ENCODE data around the gene PTGR1.

DNA sequence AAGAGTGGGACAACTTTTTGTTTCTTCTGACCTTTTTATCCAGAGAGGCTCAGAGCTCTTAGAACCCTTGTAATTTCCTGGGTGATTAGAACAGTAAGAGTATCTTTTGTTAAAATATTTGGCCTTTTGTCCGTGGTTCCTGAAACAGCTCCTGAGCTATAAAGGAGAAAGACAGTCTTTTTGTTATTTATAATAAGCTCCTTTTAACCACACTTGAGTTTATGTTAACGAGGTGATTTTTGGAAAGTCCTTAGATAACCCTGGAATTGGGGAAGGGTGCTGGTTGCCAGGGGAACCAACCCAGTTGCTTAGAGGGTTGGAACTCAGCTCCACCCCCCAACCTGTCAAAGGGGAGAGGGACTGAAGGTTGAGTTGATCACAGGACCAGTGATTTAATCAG is 69.7 kb downstream of the PTGR1 start:
- TF ChIP-seq, protein P1, sequence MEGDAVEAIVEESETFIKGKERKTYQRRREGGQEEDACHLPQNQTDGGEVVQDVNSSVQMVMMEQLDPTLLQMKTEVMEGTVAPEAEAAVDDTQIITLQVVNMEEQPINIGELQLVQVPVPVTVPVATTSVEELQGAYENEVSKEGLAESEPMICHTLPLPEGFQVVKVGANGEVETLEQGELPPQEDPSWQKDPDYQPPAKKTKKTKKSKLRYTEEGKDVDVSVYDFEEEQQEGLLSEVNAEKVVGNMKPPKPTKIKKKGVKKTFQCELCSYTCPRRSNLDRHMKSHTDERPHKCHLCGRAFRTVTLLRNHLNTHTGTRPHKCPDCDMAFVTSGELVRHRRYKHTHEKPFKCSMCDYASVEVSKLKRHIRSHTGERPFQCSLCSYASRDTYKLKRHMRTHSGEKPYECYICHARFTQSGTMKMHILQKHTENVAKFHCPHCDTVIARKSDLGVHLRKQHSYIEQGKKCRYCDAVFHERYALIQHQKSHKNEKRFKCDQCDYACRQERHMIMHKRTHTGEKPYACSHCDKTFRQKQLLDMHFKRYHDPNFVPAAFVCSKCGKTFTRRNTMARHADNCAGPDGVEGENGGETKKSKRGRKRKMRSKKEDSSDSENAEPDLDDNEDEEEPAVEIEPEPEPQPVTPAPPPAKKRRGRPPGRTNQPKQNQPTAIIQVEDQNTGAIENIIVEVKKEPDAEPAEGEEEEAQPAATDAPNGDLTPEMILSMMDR (IDR thresholded peaks at IDR 0.05): no peak
- no peak for TF ChIP-seq POLR2A (IDR thresholded peaks at IDR 0.05)

All from uterus (tissue), 2 donors.